IMR-90 (cell line): Measurements from ENCODE around the gene NRM. TPM values are rescaled to one million over a fixed set of nuclear protein-coding genes. Genes with fewer than 3 reads are reported as not detected.

Experiments
- ATAC-seq: fragments of 200-7000 bp; cut with Tn5 transposase; 2 replicates; pipeline ENCODE4 v1.9.1; 2020; ENCODE audit warnings: low read depth, mild to moderate bottlenecking, moderate library complexity
- BruUV-seq: library from RNA; stranded (reverse); fragments of 400-500 nt; replicated peaks from 2 replicates; lab custom pipeline; 2021; lab: Mats Ljungman, UMichigan
- CTCF ChIA-PET: fragments of 300-600 bp; formaldehyde crosslinking; extraction: SDS; loops from one replicate; lab custom pipeline; 2021; ENCODE audit warnings: antibody characterized with exemption; lab: Yijun Ruan, JAX
- POLR2A ChIA-PET: fragments of 300-600 bp; sonication (Branson Sonifier 250); formaldehyde crosslinking; loops from one replicate; lab custom pipeline; 2022; ENCODE audit warnings: antibody characterized with exemption; ENCODE audit not compliant: unreplicated experiment; lab: Charles Lee
- DNase-seq: peaks from one replicate; pipeline ENCODE4 v3.0.0; 2013
- H2AFZ ChIP-seq: replicated peaks from 2 replicates; pipeline ENCODE3; 2013; ENCODE audit warnings: low read length, mild to moderate bottlenecking; ENCODE audit not compliant: poor library complexity
- H2AK5ac ChIP-seq: 2 replicates; pipeline ENCODE4 v1.6.1; 2013; ENCODE audit warnings: low read depth, low read length, inconsistent platforms
- H2AK9ac ChIP-seq: replicated peaks from 2 replicates; pipeline ENCODE3; 2013; ENCODE audit warnings: mild to moderate bottlenecking, low read depth, low read length, moderate library complexity; ENCODE audit not compliant: poor library complexity
- H2BK120ac ChIP-seq: 2 replicates; pipeline ENCODE4 v1.6.1; 2013; ENCODE audit warnings: low read depth, low read length, inconsistent platforms
- H2BK15ac ChIP-seq: 3 replicates; pipeline ENCODE4 v1.6.1; 2013; ENCODE audit warnings: low read depth, low read length, inconsistent platforms
- H2BK20ac ChIP-seq: 2 replicates; pipeline ENCODE4 v1.6.1; 2013; ENCODE audit warnings: low read depth, mild to moderate bottlenecking, inconsistent platforms, low read length, moderate library complexity
- H2BK5ac ChIP-seq: 2 replicates; pipeline ENCODE4 v1.6.1; 2013; ENCODE audit warnings: mild to moderate bottlenecking, low read depth, low read length, inconsistent platforms; ENCODE audit not compliant: poor library complexity, severe bottlenecking
- H3K14ac ChIP-seq: replicated peaks from 2 replicates; pipeline ENCODE4 v1.6.1; 2013; ENCODE audit warnings: low read depth, low read length, inconsistent platforms
- H3K18ac ChIP-seq: 2 replicates; pipeline ENCODE4 v1.6.1; 2013; ENCODE audit warnings: low read depth, low read length, control low read depth
- H3K23ac ChIP-seq: 2 replicates; pipeline ENCODE4 v1.6.1; 2013; ENCODE audit warnings: low read depth, low read length, inconsistent platforms
- H3K27ac ChIP-seq: 2 replicates; pipeline ENCODE4 v1.5.1; 2013; ENCODE audit warnings: mild to moderate bottlenecking, control low read depth, low read length; ENCODE audit not compliant: insufficient read depth
- H3K27me3 ChIP-seq: 2 replicates; pipeline ENCODE4 v1.6.1; 2013; ENCODE audit warnings: low read length; ENCODE audit not compliant: control insufficient read depth, insufficient read depth
- H3K36me3 ChIP-seq: 2 replicates; pipeline ENCODE4 v1.6.1; 2013; ENCODE audit warnings: low read length, mixed read lengths; ENCODE audit not compliant: control insufficient read depth, insufficient read depth
- H3K4ac ChIP-seq: 2 replicates; pipeline ENCODE4 v1.6.1; 2013; ENCODE audit warnings: low read depth, low read length, inconsistent platforms
- H3K4me1 ChIP-seq: 2 replicates; pipeline ENCODE4 v1.6.1; 2013; ENCODE audit warnings: low read length, mixed read lengths; ENCODE audit not compliant: control insufficient read depth, insufficient read depth
- H3K4me2 ChIP-seq: 2 replicates; pipeline ENCODE4 v1.6.1; 2013; ENCODE audit warnings: low read depth, mild to moderate bottlenecking, control low read depth, low read length, moderate library complexity
- H3K4me3 ChIP-seq: 2 replicates; pipeline ENCODE4 v1.5.1; 2013; ENCODE audit warnings: low read depth, mild to moderate bottlenecking, control low read depth, low read length, moderate library complexity; ENCODE audit not compliant: insufficient read depth
- H3K56ac ChIP-seq: 2 replicates; pipeline ENCODE4 v1.6.1; 2013; ENCODE audit warnings: low read length, inconsistent platforms; ENCODE audit not compliant: insufficient read depth; ENCODE audit errors: extremely low read depth
- H3K79me1 ChIP-seq, 2 experiments: 2 replicates each; pipeline ENCODE4 v1.6.1; 2013; ENCODE audit warnings: low read length in 2 of 2, inconsistent platforms in 1 of 2, low read depth in 1 of 2
- H3K9ac ChIP-seq: 2 replicates; pipeline ENCODE4 v1.6.1; 2013; ENCODE audit warnings: low read depth, low read length, control low read depth
- H3K9me1 ChIP-seq: 2 replicates; pipeline ENCODE4 v1.6.1; 2013; ENCODE audit warnings: low read length, inconsistent platforms; ENCODE audit not compliant: insufficient read depth
- H3K9me3 ChIP-seq: 2 replicates; pipeline ENCODE4 v1.6.1; 2013; ENCODE audit warnings: low read length; ENCODE audit not compliant: control insufficient read depth, insufficient read depth
- H4K20me1 ChIP-seq: 2 replicates; pipeline ENCODE4 v1.6.1; 2013; ENCODE audit warnings: low read length, inconsistent platforms; ENCODE audit not compliant: insufficient read depth
- H4K5ac ChIP-seq: 2 replicates; pipeline ENCODE4 v1.6.1; 2013; ENCODE audit warnings: mild to moderate bottlenecking, low read depth, low read length, control low read depth
- H4K8ac ChIP-seq, 2 experiments: 2 replicates each; pipeline ENCODE4 v1.6.1; 2013; ENCODE audit warnings: low read depth in 2 of 2, low read length in 2 of 2, control low read depth in 1 of 2, inconsistent platforms in 1 of 2
- H4K91ac ChIP-seq: 2 replicates; pipeline ENCODE4 v1.6.1; 2013; ENCODE audit warnings: low read depth, low read length, inconsistent platforms; ENCODE audit not compliant: insufficient read depth
- CEBPB ChIP-seq: IDR thresholded peaks from 2 replicates; pipeline ENCODE4 v1.6.1; 2012; ENCODE audit warnings: low read depth, low read length, improper control_type of control experiment
- POLR2A ChIP-seq: IDR thresholded peaks from 2 replicates; pipeline ENCODE4 v1.6.1; 2012; ENCODE audit warnings: mild to moderate bottlenecking, low read depth, low read length
- WGBS, 2 experiments: methylation state at CpG; one replicate each; pipeline versions ENCODE4 v1.1.5 to v1.1.7; 2013; ENCODE audit warnings: missing lambda C conversion rate in 2 of 2; ENCODE audit not compliant: insufficient read length in 1 of 2; ENCODE audit errors: extremely low coverage in 2 of 2; 5-methylcytosine and 5-hydroxymethylcytosine counted together
- dilution Hi-C: fragments of 300-500 bp; cut with HindIII; formaldehyde crosslinking; loops from one replicate; pipeline ENCODE4 v1.14.3; 2018; ENCODE audit warnings: low sequenced_read_pairs; ENCODE audit not compliant: unreplicated experiment
- in situ Hi-C: fragments of 300-500 bp; cut with MboI; formaldehyde crosslinking; loops from 3 replicates; pipeline ENCODE4 v1.14.3; 2019; ENCODE audit warnings: low sequenced_read_pairs, inconsistent platforms, mixed read lengths
- intact Hi-C: fragments of 100-400 bp; cut with micrococcal nuclease; formaldehyde crosslinking; loops from 2 replicates; pipeline ENCODE4 v1.10.0; 2022
- polyA plus RNA-seq, 3 experiments: library from polyadenylated mRNA; depleted of rRNA; stranded (reverse); fragments of >200 nt; gene quantifications; 2 replicates each; pipeline ENCODE4 v1.2.3, GENCODE V29; 2012; ENCODE audit warnings: low replicate concordance in 1 of 3
- total RNA-seq: library from RNA; depleted of rRNA; stranded (reverse); fragments of >200 nt; gene quantifications from 2 replicates; pipeline ENCODE4 v1.2.3, GENCODE V29; 2012

Gene NRM
- total and polyA plus RNA-seq, 2 of the 4 experiments (the other 2 are of a cell fraction): 2.2 to 27.0 TPM

DNA sequence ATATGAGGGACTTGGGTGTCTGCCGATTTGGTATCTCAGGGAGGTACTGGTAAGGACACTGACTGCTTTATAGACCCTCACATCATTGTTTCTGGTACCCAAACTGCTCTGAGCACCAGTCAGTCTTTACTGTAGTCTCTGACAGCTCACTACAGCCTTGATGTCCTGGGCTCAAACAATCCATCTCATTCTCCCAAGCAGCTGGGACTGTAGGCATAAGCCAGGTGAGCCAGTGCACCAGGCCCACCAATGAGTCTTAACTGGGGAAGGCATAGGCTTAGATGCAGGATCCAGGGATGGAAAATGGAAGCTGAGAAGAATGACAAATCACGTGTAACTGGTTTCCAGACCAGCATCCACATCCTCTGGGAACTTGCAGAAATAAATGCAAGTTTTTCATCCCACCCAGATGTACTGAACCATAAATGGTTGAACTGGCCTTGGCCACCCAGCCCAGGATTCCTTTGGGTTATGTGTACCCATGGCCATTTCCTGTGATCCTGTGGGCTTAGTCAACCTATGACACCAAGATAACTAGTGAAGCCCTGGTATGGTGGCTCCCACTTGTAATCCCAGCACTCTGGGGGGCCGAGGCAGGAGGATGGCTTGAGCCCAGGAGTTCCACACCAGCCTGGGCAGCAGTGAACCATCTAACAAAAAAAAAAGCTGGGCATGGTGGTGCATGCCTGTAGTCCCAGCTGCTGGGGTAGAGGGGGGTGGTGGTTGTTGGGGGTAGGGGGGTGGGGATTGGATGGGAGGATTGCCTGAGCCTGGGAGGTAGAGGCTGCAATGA, 35.1 kb upstream of the NRM start:
- Histone ChIP-seq H3K27me3 (no peaks in the 10 kb centered on the region), H4K91ac (no peak overlapping the region), H3K18ac (no peak overlapping the region), H3K56ac (no peak overlapping the region), H4K8ac (peak overlapping the region in 1 of 2 experiments; percentile 20; a peak in 1 of 4 replicates), H3K27ac (peak overlapping the region; percentile 0; the same call in 1 of the 2 replicates), H4K20me1 (peaks cover 62% of the 10 kb centered on the region), H2AK9ac (peak overlapping the region; percentile 53), H3K9me1 (peaks cover 6% of the 10 kb centered on the region; the same call in 1 of the 2 replicates), H4K5ac (no peak overlapping the region), H3K9ac (no peak overlapping the region), H2AK5ac (peak overlapping the region; percentile 54; the same call in 1 of the 2 replicates), H3K4me1 (peaks cover 2% of the 10 kb centered on the region), H3K79me1 (peaks cover 23 to 36% of the 10 kb centered on the region in 2 experiments), H2BK120ac (no peak overlapping the region; the same call in 1 of the 2 replicates), H3K9me3 (no peaks in the 10 kb centered on the region), H3K36me3 (peaks cover 64% of the 10 kb centered on the region), H3K23ac (peak overlapping the region; percentile 14; the same call in 1 of the 2 replicates), H2BK5ac (peak overlapping the region; percentile 22), H2BK20ac (no peak overlapping the region), H2AFZ (peak overlapping the region; percentile 68), H3K4me2 (no peak overlapping the region), H3K4me3 (no peak overlapping the region), H3K4ac (peak overlapping the region; percentile 14), H3K14ac (peak overlapping the region; percentile 8; the same call in 1 of the 2 replicates), H2BK15ac (no peak overlapping the region)
- ChIA-PET CTCF (interaction anchor here (1.2 kb wide), 1 partner anchor 244 kb away, joined by 3 read pairs; no protein-coding TSS in a partner anchor), POLR2A (interaction anchor here (0.6 kb wide), 2 partner anchors 38 to 361 kb away, joined by 3 read pairs; no protein-coding TSS in a partner anchor)
- DNase-seq (peak; percentile 68), ATAC-seq (peak; percentile 27)
- WGBS, 2 experiments: 40% methylated on average over 1 of the region's 3 CpGs; no CpG with 5 or more reads in 1 of the 2 experiments
- in situ Hi-C loops (no loop called here), intact Hi-C loops (no loop called here), dilution Hi-C loops (no loop called here)
- BruUV-seq: no TSS peak
- TF ChIP-seq CEBPB (no peak), POLR2A (peak; percentile 10; the same call in 1 of the 2 replicates)
